AG08396 (cell line): ENCODE results near the gene FARP2.
"Not testable (repeated sequence)": the region's sequence is repeated elsewhere in the genome, so short reads cannot be mapped to it uniquely, and the experiment has no call there.

Source experiments
- DNase-seq: peaks from one replicate; pipeline ENCODE4 v3.0.0; 2012; ENCODE audit warnings: low spot score, mixed read lengths

The FARP2 gene

DNA sequence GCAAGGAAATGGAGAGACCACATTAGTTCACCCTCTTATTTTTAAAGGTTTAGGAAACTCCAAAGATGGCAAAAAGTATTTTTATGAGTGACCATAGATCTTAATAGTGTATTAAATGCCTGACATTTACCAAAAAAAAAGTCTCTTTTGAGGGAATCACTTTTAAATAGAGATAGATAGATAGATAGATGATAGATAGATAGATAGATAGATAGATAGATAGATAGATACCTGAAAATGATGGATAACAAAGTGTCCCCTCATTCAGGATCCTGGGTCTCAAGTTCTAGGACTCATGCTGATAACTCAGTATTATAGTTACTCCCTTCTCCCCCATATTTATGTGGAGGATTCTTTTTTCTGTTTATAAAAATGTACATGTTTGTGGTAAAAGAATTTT lies 52.8 kb downstream of the FARP2 start:
- no peak for DNase-seq

DNA sequence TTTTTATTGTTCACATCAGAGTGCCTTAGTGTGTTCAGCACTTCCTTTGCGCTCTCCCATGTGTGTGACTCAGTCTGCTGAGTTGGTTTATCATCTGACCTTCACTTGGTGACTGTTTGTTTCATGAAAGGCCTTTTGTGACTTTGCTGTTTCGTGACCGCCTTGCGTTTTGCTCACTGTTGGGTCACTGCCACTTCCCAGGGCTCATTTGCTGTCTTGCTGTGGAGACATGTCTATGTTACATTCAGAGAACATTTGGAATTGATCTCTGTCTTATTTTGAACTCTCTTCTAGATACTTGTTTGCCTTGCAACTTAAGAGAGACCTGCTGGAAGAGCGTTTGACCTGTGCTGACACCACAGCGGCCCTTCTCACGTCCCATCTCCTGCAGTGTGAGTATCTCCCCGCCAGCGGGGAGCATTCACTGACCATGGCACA lies 54.7 kb downstream of the FARP2 start:
- DNase-seq: no peak

DNA sequence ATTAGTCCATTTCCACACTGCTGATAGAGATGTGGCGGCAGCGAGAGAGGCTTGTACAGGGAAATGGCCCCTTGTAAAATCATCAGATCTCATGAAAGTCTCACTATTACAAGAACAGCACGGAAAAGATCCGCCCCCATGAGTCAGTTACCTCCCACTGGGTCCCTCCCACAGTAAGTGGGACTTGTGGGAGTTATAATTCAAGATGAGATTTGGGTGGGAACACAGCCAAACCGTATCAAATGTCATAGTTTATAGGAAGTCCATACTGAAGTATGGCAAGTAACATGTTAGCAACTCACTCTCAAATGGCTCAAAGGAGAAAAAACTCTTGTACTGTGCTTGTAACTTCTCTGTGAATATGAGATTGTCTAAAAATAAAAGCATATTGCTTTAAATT lies 56.1 kb downstream of the FARP2 start:
- DNase-seq: no peak

DNA sequence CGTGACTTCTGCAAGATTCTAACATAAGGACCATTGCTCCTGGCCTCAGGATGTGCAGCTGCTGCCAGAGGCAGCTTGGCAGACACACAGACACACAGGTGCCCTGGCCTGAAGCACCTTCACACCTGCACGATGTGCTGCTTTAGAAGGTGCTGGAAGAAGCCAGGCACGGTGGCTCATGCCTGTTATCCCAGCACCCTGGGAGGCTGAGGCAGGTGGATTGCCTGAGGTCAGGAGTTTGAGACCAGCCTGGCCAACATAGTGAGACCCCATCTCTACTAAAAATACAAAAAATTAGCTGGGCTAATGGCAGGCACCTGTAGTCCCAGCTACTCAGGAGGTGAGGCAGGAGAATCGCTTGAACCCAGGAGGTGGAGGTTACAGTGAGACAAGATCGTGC lies 57.4 kb downstream of the FARP2 start:
- DNase-seq: not testable (repeated sequence)

DNA sequence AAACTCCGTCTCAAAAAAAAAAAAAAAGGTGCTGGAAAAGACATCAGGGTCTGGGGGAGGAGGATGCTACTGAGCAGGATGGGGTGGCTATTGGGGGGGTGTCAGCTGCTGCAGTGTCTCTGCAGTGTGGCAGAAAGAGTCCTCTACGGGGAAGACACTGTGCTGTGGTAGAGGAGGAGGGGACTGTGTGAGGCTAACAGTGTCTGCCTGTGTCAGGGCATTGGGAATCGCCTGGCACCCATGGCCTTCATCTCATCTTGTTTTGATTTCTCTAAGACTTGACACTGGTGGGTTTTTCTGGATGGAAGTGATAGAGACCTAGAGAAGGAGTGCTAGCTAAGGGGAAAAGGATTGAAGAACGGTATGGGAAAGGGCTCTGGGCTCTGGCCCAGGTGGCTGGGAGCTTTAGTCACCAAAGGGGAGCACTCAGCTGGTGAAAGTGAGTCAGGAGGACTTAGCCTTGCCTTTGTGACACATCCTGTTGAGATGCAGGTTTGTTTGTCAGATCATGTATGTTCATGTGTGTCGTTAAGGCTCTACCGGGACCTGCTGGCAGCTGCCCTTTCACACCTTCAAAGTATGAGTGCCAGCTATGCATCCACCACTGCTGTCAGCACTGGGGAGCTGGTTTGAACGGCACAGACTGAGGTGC lies 58.0 kb downstream of the FARP2 start:
- no peak for DNase-seq

DNA sequence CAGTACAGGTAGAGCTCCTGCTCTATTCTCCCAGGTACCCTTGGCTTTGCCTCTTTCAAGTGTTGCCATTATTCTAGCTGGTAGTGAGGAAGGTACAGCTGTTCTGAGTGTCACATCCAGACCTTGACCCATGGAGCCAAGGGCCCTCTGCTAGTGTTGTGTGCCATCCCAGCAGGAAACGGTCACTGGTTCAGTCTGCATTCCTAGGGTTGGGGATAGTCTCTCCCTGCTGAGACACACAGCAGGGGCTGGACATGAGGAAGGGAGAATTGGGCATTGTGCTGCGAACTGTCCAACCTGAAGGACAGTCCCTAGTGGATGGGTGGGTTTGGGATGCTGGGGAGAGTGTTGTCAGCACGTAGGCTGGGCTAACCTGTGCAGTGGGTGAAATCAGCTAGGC lies 59.1 kb downstream of the FARP2 start:
- DNase-seq: no peak

DNA sequence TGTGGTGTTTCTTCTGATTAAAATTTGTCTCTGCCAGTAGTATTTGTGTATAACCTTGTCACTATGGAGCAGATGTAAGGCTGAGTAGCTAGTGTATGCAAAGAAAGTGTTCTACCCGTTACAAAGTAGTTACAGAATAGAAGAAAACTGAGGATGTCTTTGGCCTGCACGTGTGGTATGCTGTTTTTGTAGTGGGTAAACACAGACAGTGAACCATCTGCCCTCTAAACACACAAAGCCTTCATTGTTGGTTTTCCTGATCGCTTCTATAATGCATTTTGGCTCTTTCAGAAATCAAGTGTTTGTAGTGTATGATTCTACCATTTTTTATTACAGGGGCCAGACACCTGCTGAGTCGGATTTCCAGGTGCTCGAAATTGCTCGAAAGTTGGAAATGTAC lies 61.5 kb downstream of the FARP2 start:
- DNase-seq: no peak

DNA sequence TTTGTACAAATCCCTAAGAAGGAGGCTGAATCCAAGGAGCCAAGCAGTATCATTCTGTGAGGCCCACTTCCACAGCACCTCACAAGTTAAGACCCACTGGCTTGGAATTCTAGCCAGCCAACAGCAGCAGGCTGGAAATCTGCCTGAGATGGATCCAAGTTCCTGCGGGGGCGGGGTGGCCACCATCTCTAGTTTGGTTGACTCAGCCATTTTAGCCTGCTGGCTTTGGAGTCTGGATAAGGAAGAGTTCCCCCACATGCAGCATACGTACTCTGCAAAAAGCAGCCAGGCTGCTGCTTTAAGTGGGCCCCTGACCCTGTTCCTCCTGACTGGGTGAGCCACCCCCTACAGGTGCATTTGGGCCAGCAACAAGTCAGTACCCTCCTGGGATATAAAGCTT lies 65.2 kb downstream of the FARP2 start:
- DNase-seq: no peak

DNA sequence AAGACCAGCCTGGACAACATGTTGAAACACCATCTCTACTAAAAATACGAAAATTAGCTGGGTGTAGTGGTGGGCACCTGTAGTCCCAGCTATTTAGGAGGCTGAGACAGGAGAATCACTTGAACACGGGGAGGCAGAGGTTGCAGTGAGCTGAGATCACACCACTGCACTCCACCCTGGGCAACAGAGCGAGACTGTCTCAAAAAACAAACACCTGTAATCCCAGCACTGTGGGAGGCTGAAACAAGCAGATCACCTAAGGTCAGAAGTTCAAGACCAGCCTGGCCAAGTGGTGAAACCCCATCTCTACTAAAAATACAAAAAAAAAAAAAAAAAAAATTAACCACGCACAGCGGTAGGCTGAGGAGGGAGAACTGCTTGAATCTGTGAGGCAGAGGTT lies 65.9 kb downstream of the FARP2 start:
- DNase-seq: not testable (repeated sequence)

DNA sequence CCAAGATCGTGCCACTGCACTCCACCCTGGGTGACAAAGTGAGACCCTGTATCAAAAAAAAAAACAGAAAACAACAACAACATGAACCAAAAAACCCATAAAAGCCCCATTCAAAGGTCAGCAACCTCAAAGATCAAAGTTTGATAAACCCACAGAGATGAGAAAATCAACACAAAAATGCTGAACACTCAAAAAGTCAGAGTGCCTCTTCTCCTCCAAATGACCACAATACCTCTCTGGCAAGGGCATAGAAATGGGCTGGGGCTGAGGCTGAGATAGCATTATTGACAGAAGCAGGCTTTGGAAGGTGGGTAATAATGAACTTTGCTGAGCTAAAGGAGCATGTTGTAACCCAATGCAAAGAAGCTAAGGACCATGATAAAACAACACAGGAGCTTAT lies 66.3 kb downstream of the FARP2 start:
- DNase-seq: no peak

DNA sequence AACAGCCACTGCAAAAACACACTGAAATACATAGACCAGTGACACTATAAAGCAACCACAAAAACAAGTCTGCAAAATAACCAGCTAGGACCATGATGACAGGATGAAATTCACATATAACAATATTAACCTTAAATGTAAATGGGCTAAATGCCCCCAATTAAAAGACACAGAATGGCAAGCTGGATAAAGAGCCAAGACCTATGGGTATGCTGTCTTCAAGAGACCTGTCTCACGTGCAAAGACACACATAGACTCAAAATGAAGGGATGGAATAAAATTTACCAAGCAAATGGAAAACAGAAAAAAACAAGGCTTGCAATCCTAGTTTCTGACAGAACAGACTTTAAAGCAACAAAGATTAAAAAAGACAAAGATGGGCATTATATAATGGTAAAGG lies 67.4 kb downstream of the FARP2 start:
- DNase-seq: not testable (repeated sequence)

DNA sequence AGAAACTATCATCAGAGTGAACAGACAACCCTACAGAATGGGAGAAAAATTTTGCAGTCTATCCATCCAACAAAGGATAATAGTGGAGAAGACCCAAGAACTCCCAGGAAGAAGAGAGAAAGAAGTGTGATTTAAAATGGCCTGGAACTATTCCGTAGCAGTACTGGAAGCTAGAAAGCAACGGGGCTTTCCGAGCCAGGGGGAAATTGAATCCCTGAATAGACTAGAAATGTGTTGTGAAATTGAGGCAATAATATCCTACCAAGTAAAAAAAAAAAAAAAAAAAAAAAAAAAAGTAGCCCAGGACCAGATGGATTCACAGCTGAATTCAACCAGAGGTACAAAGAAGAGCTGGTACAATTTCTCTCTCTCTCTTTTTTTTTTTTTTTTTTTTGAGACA lies 69.3 kb downstream of the FARP2 start:
- no peak for DNase-seq

DNA sequence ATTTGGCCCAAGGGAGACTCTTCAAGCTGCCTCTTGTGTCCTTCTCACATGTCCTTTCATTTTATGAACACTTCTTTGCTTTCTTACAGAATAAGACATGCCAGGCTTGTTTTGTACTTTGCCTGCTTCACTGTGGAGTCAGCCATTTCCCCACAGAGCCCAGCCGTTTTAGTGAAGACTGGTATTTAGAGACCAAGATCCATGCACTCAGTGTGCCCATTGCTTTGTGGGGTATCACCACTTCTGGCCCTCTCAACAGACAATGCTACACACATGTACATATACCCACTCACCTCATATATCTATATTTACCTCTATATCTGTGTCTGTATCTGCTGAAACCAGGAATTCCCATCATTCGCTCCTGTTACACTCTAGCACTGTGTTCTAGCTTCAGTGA lies 74.1 kb downstream of the FARP2 start:
- no peak for DNase-seq

DNA sequence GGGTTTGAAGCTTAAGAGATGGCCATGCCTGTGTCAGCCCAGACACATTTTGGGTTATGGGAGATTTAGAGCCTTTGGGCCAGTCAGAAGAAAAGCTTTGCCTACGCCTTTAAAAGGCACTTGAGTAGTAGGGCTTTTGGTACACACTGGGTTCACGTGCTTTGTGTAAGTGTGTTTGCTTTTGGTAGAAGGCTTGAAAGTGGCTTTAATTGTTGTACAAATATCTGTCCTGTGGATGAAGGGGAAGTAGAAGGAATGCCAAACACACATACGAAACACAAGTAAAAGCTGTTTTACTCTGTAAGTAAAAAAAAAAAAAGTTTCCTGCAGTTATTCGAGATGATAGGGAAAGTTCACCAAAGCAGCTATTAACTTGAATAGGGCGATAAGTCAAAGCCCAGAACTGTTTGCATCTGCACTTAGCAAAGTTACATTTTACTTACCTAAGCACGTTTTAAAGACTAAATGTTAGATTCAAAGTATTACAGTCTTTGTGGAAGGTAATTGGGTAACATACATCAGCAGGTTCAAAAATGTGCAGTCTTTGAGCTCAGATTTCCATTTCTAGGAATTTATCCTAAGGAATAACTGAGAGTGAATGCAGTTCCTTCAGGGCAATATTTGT lies 76.9 kb downstream of the FARP2 start:
- DNase-seq: no peak

DNA sequence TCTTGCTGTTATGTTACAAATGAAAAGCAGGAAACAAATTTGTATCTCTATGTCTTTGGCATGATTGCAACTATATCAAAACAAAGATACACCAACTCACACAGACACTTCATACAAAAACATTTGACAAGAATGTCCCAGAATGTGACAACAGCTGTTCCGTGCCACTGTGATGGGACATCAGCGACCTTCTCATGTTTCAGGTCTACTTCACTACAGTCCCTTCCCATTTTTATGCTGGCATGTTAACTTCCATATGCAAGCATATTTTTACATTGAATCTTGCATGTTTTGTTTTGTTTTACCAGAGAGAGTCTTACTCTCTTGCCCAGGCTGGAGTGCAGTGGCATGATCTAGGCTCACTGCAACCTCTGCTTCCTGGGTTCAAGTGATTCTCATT lies 81.1 kb downstream of the FARP2 start:
- no peak for DNase-seq

DNA sequence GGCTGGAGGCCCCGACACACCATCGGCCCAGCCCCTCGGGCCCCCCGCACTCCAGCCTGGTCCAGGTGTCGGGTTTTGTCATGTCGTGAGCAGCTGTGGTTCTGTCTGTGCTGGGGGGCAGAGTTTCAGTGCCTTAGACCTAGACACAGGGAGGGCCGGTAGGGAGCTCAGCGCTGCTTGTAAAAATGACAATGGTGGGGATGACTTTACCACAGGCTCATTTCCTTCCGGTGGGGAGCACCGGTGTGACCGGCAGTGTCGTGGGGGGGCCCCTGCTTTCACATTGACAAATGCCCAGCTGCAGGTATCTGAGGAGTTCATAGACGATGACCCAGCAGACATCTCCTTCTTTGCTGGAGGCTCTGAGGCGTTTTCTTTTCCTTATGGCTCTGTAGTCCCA lies 85.4 kb downstream of the FARP2 start:
- no peak for DNase-seq

DNA sequence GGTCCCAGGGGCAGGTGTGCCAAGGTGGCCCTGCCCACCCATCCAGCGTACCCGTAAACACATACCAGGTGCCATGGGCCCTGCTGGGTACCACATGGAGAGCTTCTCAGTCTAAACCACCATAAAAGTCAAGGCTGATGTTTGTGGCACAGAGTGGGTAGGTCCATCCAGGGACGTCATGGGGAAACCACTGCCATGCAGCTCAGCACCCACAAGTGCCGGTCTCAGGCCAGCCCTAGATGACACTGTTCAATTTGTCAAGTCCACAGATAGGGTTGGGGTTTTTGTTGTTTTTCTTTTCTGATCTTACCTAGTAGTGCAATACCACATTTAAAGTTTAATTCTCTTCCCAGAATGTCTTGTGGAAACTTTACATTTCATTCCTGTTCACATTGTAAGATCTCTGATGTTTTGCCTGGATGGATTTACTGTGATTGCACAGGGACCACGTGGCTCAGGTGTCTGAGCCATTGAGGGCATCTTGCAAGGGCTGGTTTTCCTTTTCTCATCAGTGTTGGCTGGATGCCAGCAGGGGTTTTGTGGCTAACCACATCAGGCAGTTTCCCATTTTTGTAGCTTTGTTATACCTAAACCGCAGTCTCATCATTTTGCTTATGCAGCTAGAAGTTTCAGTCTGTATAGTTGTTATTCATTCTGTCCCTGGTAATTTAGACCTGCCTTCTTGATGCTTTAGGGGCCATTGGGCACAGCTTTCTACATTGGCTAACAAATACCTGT lies 87.6 kb downstream of the FARP2 start:
- DNase-seq: no peak

DNA sequence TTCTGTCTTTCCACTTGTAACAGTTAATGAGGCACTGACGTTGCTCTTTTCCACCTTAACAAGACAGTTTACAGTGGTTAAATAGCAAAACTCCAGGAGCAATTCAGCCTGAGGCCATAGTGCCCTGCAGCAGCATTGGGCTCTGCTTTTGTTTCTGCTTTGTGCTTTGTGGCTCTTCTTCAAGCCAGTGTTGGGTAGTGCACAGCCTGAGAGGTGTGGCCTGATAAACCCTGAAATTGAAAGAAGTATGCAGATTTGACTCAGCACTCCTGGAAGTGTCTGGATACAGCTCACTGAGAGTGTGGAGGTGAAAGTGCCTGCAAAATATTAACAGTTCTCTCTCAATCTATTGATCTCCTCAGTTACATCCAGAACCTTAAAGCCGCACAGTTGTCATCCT lies 89.3 kb downstream of the FARP2 start:
- DNase-seq: no peak

DNA sequence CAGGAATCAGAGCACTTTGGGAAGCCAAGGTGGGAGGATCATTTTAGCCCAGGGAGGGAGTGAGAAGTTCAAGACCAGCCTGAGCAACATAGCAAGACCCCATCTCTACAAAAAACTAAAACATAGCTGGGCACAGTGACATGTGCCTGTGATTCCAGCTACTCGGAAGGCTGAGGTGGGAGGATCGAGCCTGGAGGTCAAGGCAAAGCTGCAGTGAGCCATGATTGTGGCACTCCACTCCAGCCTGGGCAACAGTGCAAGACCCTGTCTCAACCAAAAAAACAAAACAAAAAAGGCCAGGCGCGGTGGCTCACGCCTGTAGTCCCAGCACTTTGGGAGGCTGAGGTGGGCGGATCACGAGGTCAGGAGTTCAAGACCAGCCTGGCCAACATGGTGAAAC lies 94.0 kb downstream of the FARP2 start:
- DNase-seq: not testable (repeated sequence)

DNA sequence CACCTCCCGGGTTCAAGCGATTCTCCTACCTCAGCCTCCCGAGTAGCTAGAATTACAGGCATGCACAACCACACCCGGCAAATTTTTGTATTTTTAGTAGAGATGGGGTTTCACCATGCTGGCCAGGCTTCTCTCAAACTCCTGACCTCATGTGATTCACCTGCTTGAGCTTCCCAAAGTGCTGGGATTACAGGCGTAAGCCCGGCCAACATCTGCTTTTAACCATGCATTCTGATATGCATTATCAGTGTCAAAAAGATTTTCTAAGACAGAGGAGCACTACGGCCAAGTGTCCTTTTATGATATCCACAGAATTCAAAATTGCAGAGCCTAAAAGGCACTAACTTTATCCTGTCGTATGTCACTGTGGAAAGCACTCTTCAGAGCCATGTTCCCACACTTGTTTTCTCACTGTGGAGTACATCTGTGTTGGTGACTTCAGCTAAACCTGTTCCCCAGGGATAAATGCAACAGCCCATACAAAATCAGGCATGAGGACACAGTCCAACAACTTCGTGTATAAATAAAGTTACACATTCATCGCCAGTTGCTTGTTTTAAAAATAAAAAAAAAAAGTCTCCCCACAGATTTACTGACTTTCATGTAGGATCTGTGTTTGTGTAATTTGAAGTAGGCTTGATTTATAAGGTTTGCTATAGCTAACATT lies 95.9 kb downstream of the FARP2 start:
- no peak for DNase-seq

DNA sequence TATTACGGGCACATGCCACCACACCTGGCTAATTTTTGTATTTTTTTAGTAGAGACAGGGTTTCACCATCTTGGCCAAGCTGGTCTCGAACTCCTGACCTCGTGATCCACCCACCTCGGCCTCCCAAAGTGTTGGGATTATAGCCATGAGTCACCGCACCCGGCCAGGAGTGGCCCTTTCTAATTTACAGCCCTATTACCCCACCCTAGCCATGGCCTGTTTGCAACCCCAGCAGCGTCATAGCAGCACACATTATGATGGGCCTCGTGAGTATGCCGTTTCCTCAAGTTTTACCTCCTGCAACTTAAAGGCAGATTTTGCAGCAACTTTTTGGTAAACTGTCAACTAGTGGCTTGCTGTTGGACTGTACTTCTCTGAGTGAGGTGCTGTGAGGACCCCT lies 97.8 kb downstream of the FARP2 start:
- not testable (repeated sequence) for DNase-seq

DNA sequence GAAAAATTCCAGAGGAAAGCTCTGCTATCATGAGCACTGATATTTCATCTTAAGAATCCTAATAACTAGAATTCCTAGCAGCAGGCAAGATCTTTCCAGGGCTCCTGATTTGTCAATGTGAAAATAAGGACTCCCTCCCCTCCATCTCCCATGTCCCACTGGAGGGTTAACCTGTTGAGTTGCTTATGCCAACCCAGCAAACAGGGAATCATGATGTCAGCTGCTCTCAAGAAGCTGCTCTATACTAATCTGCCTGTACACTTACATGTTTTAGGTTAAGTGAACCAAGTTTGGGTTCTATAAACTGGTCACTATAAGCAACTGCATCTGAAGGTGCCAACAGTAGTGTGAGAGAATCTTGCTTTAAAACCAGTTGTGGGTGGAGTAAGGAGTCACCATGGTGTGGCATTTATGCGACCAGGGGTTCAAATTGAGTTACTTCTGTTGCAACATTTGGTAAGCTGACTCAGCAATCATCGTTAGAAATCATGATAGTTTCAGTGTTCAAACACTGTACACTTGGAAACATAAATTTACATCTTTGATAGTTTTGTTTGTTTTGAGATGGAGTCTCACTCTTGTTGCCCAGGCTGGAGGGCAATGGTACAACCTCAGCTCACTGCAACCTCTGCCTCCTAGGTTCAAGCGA lies 98.9 kb downstream of the FARP2 start:
- no peak for DNase-seq
